ENCODE results near the gene DENND4B.

Gene DENND4B

GRCh38 chr1:153932156-153933131, 14.1 kb downstream of the DENND4B start:
- no peak for TF ChIP-seq GATA2 (IDR thresholded peaks at IDR 0.05; ENCODE audit: low read depth, low read length)
- TF ChIP-seq GATA3 (IDR thresholded peaks at IDR 0.05; ENCODE audit: low read depth, low read length): no peak

GRCh38 chr1:153929981-153930948, 16.3 kb downstream of the DENND4B start:
- TF ChIP-seq GATA2 (IDR thresholded peaks at IDR 0.05; ENCODE audit: low read depth, low read length) (no peak), GATA3 (IDR thresholded peaks at IDR 0.05; ENCODE audit: low read depth, low read length) (no peak)

GRCh38 chr1:153929426-153929825, 17.1 kb downstream of the DENND4B start:
- TF ChIP-seq GATA2 (IDR thresholded peaks at IDR 0.05; ENCODE audit: low read depth, low read length) (no peak), GATA3 (IDR thresholded peaks at IDR 0.05; ENCODE audit: low read depth, low read length) (no peak)

- no peak for TF ChIP-seq GATA3 (IDR thresholded peaks at IDR 0.05; ENCODE audit: low read depth, low read length)
- TF ChIP-seq GATA2 (IDR thresholded peaks at IDR 0.05; ENCODE audit: low read depth, low read length): no peak
Measured at GRCh38 chr1:153928791-153929341, 17.7 kb downstream of the DENND4B start.

- TF ChIP-seq GATA2 (IDR thresholded peaks at IDR 0.05; ENCODE audit: low read depth, low read length): no peak
- no peak for TF ChIP-seq GATA3 (IDR thresholded peaks at IDR 0.05; ENCODE audit: low read depth, low read length)
Measured at GRCh38 chr1:153928245-153928644, 18.3 kb downstream of the DENND4B start.

- TF ChIP-seq GATA2 (IDR thresholded peaks at IDR 0.05; ENCODE audit: low read depth, low read length) (no peak), GATA3 (IDR thresholded peaks at IDR 0.05; ENCODE audit: low read depth, low read length) (no peak)
Measured at GRCh38 chr1:153926405-153926804, 20.1 kb downstream of the DENND4B start.

- no peak for TF ChIP-seq GATA2 (IDR thresholded peaks at IDR 0.05; ENCODE audit: low read depth, low read length)
- no peak for TF ChIP-seq GATA3 (IDR thresholded peaks at IDR 0.05; ENCODE audit: low read depth, low read length)
Measured at GRCh38 chr1:153922972-153923925, 23.3 kb downstream of the DENND4B start, which contains the start of gene GATAD2B. Gene GATAD2B (minus strand): TSS chr1:153922972. CDS start chr1:153828347, 94,625 bp downstream.

- TF ChIP-seq GATA3 (IDR thresholded peaks at IDR 0.05; ENCODE audit: low read depth, low read length): no peak
- TF ChIP-seq GATA2 (IDR thresholded peaks at IDR 0.05; ENCODE audit: low read depth, low read length): no peak
Measured at GRCh38 chr1:153922076-153922971, 24.2 kb downstream of the DENND4B start.

GRCh38 chr1:153921803-153922075, 24.8 kb downstream of the DENND4B start:
- TF ChIP-seq GATA3 (IDR thresholded peaks at IDR 0.05; ENCODE audit: low read depth, low read length) (no peak), GATA2 (IDR thresholded peaks at IDR 0.05; ENCODE audit: low read depth, low read length) (no peak)

- TF ChIP-seq GATA3 (IDR thresholded peaks at IDR 0.05; ENCODE audit: low read depth, low read length): no peak
- no peak for TF ChIP-seq GATA2 (IDR thresholded peaks at IDR 0.05; ENCODE audit: low read depth, low read length)
Measured at GRCh38 chr1:153921080-153921802, 25.3 kb downstream of the DENND4B start.
